Measurements from ENCODE around the gene ZNF541.

Gene ZNF541

GRCh38 chr19:47534628-47535027 lies 38.3 kb downstream of the ZNF541 start:
- H3K4me3 ChIP-seq (ENCODE audit: low read depth, low read length), result no peak overlapping the region
- H3K9ac ChIP-seq (ENCODE audit: low read depth, low read length), result no peak overlapping the region
- no peaks in the 10 kb centered on the region for H3K36me3 ChIP-seq (ENCODE audit: control insufficient read depth, insufficient read depth, low read length)
- no peaks in the 10 kb centered on the region for H3K9me3 ChIP-seq (ENCODE audit: control insufficient read depth, insufficient read depth, low read length)
- H3K4me1 ChIP-seq (ENCODE audit: control insufficient read depth, insufficient read depth, low read length), result no peaks in the 10 kb centered on the region
- H3K27me3 ChIP-seq (ENCODE audit: control insufficient read depth, insufficient read depth, low read length), result no peaks in the 10 kb centered on the region

- Histone ChIP-seq H3K9ac (ENCODE audit: low read depth, low read length) (no peak overlapping the region), H3K36me3 (ENCODE audit: control insufficient read depth, insufficient read depth, low read length) (no peaks in the 10 kb centered on the region), H3K9me3 (ENCODE audit: control insufficient read depth, insufficient read depth, low read length) (no peaks in the 10 kb centered on the region), H3K4me1 (ENCODE audit: control insufficient read depth, insufficient read depth, low read length) (no peaks in the 10 kb centered on the region), H3K4me3 (ENCODE audit: low read depth, low read length) (no peak overlapping the region), H3K27me3 (ENCODE audit: control insufficient read depth, insufficient read depth, low read length) (no peaks in the 10 kb centered on the region)
Observed at GRCh38 chr19:47531640-47532387, 41.1 kb downstream of the ZNF541 start.

GRCh38 chr19:47529018-47529742 lies 43.8 kb downstream of the ZNF541 start:
- H3K4me1 ChIP-seq (ENCODE audit: control insufficient read depth, insufficient read depth, low read length), result no peaks in the 10 kb centered on the region
- H3K9ac ChIP-seq (ENCODE audit: low read depth, low read length), result no peak overlapping the region
- H3K4me3 ChIP-seq (ENCODE audit: low read depth, low read length), result no peak overlapping the region
- H3K36me3 ChIP-seq (ENCODE audit: control insufficient read depth, insufficient read depth, low read length), result no peaks in the 10 kb centered on the region
- H3K27me3 ChIP-seq (ENCODE audit: control insufficient read depth, insufficient read depth, low read length), result no peaks in the 10 kb centered on the region
- H3K9me3 ChIP-seq (ENCODE audit: control insufficient read depth, insufficient read depth, low read length), result no peaks in the 10 kb centered on the region

- no peaks in the 10 kb centered on the region for H3K9me3 ChIP-seq (ENCODE audit: control insufficient read depth, insufficient read depth, low read length)
Observed at GRCh38 chr19:47526798-47527197, 46.1 kb downstream of the ZNF541 start.

GRCh38 chr19:47523473-47523872 lies 49.5 kb downstream of the ZNF541 start:
- Histone ChIP-seq H3K27me3 (ENCODE audit: control insufficient read depth, insufficient read depth, low read length) (no peaks in the 10 kb centered on the region), H3K4me1 (ENCODE audit: control insufficient read depth, insufficient read depth, low read length) (peaks cover 4% of the 10 kb centered on the region), H3K4me3 (ENCODE audit: low read depth, low read length) (no peak overlapping the region), H3K9me3 (ENCODE audit: control insufficient read depth, insufficient read depth, low read length) (no peaks in the 10 kb centered on the region), H3K36me3 (ENCODE audit: control insufficient read depth, insufficient read depth, low read length) (no peaks in the 10 kb centered on the region), H3K9ac (ENCODE audit: low read depth, low read length) (no peak overlapping the region)

More at GRCh38 chr19:47526798-47527197, 46.1 kb downstream of the ZNF541 start:
- Histone ChIP-seq H3K4me3 (ENCODE audit: low read depth, low read length) (no peak overlapping the region), H3K4me1 (ENCODE audit: control insufficient read depth, insufficient read depth, low read length) (no peaks in the 10 kb centered on the region), H3K27me3 (ENCODE audit: control insufficient read depth, insufficient read depth, low read length) (no peaks in the 10 kb centered on the region), H3K9ac (ENCODE audit: low read depth, low read length) (no peak overlapping the region), H3K36me3 (ENCODE audit: control insufficient read depth, insufficient read depth, low read length) (no peaks in the 10 kb centered on the region)

All from iPS-15b (cell line).